ENCODE measurements around the gene TPRA1. TPM values are rescaled to one million over a fixed set of nuclear protein-coding genes. Genes with fewer than 3 reads are reported as not detected.

TPRA1 gene
- total RNA-seq, 1 experiment from 2014 or later: 35.1 TPM

DNA sequence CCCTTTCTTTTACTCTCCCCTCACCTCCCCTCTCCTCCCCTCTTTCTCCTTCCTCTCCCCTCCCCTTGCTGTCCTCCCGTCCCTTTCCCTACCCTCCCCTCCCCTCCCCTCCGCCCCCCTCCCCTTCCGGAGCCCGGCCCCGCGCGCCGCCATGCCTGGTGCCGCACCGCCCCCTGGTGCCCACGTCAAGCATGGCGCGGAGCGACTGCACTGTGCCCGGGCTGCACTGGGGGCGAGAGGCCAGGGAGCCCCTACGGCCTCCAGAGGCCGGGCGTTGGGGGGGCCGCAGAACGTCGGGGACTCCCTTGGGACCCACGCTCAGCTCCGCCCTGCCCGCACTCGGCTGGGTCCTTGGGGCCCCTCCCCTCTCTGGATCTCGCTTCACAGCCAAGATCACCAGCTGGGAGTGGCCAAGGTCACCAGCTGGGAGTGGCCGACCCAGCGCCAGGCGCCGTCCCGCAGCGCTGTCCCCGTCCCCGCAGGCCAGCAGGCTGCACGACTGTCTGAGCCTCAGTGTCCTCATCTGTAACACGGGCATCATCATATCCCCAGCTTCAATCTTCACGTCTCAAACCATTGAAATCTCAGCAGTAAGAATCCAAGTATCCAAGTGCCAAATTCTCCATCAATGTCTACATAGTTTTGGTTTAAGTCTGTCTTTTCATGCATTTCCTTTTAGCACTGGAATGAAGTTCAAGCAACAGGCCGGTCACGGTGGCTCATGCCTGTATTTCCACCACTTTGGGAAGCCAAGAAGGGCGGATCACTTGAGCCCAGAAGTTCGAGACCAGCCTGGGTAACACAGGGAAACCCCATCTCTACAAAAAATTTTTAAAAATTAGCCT, 42.5 kb downstream of the TPRA1 start (continued):
- TF ChIP-seq ELF1 (IDR thresholded peaks at IDR 0.05; ENCODE audit: borderline replicate concordance, low read depth): no peak
- TF ChIP-seq, protein P1, sequence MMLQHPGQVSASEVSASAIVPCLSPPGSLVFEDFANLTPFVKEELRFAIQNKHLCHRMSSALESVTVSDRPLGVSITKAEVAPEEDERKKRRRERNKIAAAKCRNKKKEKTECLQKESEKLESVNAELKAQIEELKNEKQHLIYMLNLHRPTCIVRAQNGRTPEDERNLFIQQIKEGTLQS (IDR thresholded peaks at IDR 0.05): no peak
- no peak for TF ChIP-seq EZH2phosphoT487 (IDR thresholded peaks at IDR 0.05; ENCODE audit: borderline replicate concordance)
- no peak for TF ChIP-seq ZFX (IDR thresholded peaks at IDR 0.05)
- TF ChIP-seq CEBPB (IDR thresholded peaks at IDR 0.05; ENCODE audit: low read depth): no peak
- TF ChIP-seq TCF7L2 (IDR thresholded peaks at IDR 0.05; ENCODE audit: borderline replicate concordance, extremely low read depth, insufficient read depth, insufficient read length): no peak
- TF ChIP-seq, protein P2, sequence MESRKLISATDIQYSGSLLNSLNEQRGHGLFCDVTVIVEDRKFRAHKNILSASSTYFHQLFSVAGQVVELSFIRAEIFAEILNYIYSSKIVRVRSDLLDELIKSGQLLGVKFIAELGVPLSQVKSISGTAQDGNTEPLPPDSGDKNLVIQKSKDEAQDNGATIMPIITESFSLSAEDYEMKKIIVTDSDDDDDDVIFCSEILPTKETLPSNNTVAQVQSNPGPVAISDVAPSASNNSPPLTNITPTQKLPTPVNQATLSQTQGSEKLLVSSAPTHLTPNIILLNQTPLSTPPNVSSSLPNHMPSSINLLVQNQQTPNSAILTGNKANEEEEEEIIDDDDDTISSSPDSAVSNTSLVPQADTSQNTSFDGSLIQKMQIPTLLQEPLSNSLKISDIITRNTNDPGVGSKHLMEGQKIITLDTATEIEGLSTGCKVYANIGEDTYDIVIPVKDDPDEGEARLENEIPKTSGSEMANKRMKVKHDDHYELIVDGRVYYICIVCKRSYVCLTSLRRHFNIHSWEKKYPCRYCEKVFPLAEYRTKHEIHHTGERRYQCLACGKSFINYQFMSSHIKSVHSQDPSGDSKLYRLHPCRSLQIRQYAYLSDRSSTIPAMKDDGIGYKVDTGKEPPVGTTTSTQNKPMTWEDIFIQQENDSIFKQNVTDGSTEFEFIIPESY (IDR thresholded peaks at IDR 0.05; ENCODE audit: extremely low read depth, insufficient replicate concordance, low read length): no peak
- TF ChIP-seq POLR2A (IDR thresholded peaks at IDR 0.05; ENCODE audit: borderline replicate concordance, extremely low read depth, insufficient read depth, insufficient read length): peak; percentile 38
- TF ChIP-seq SRF (IDR thresholded peaks at IDR 0.05; ENCODE audit: low read depth): no peak
- TF ChIP-seq, protein P3, sequence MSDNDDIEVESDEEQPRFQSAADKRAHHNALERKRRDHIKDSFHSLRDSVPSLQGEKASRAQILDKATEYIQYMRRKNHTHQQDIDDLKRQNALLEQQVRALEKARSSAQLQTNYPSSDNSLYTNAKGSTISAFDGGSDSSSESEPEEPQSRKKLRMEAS (IDR thresholded peaks at IDR 0.05): no peak; the same call in 1 of the 2 replicates
